Measurements from ENCODE around the gene TNFAIP8L2.
"Not testable (repeated sequence)": the region's sequence is repeated elsewhere in the genome, so short reads cannot be mapped to it uniquely, and the experiment has no call there.

Gene TNFAIP8L2

GRCh38 chr1:151189637-151190445, 33.4 kb downstream of the TNFAIP8L2 start, which contains the start of gene VPS72:
TSS of gene VPS72 (minus strand) at chr1:151190197. CDS start at chr1:151190121, 76 bp downstream.
- DNase-seq: peak; percentile 92 to 93
- TF ChIP-seq POLR2A (IDR thresholded peaks at IDR 0.05; ENCODE audit: low read length) (peak; percentile 84), GATA1 (IDR thresholded peaks at IDR 0.05; ENCODE audit: low read depth, low read length) (no peak)

- TF ChIP-seq POLR2A (IDR thresholded peaks at IDR 0.05; ENCODE audit: low read length) (no peak), GATA1 (IDR thresholded peaks at IDR 0.05; ENCODE audit: low read depth, low read length) (no peak)
- DNase-seq: no peak
These were observed 35.6 kb downstream of the TNFAIP8L2 start for GRCh38 chr1:151192047-151192446.

- DNase-seq: no peak
- TF ChIP-seq GATA1 (IDR thresholded peaks at IDR 0.05; ENCODE audit: low read depth, low read length): no peak
- no peak for TF ChIP-seq POLR2A (IDR thresholded peaks at IDR 0.05; ENCODE audit: low read length)
These were observed 36.9 kb downstream of the TNFAIP8L2 start for GRCh38 chr1:151193304-151193703.

GRCh38 chr1:151193856-151194255, 37.4 kb downstream of the TNFAIP8L2 start:
- TF ChIP-seq GATA1 (IDR thresholded peaks at IDR 0.05; ENCODE audit: low read depth, low read length) (no peak), POLR2A (IDR thresholded peaks at IDR 0.05; ENCODE audit: low read length) (no peak)
- DNase-seq: no peak

- DNase-seq: peak; percentile 54 to 77
These were observed 38.6 kb downstream of the TNFAIP8L2 start for GRCh38 chr1:151194894-151195594.

GRCh38 chr1:151196292-151196800, 39.9 kb downstream of the TNFAIP8L2 start:
- peak; percentile 77 to 79 for DNase-seq
- TF ChIP-seq POLR2A (IDR thresholded peaks at IDR 0.05; ENCODE audit: low read length) (no peak), GATA1 (IDR thresholded peaks at IDR 0.05; ENCODE audit: low read depth, low read length) (no peak)

GRCh38 chr1:151197863-151198253, 41.4 kb downstream of the TNFAIP8L2 start:
- DNase-seq: peak; percentile 68 to 72
- no peak for TF ChIP-seq POLR2A (IDR thresholded peaks at IDR 0.05; ENCODE audit: low read length)
- TF ChIP-seq GATA1 (IDR thresholded peaks at IDR 0.05; ENCODE audit: low read depth, low read length): no peak

- peak; percentile 85 for TF ChIP-seq POLR2A (IDR thresholded peaks at IDR 0.05; ENCODE audit: low read length)
- TF ChIP-seq GATA1 (IDR thresholded peaks at IDR 0.05; ENCODE audit: low read depth, low read length): no peak
- peak; percentile 97 to 98 for DNase-seq
These were observed 42.0 kb downstream of the TNFAIP8L2 start, which contains the start of gene PIP5K1A for GRCh38 chr1:151198254-151199127. TSS of gene PIP5K1A (plus strand) at chr1:151198552. CDS start at chr1:151198997, 445 bp downstream.

GRCh38 chr1:151199873-151200581, 43.6 kb downstream of the TNFAIP8L2 start:
- TF ChIP-seq POLR2A (IDR thresholded peaks at IDR 0.05; ENCODE audit: low read length) (no peak), GATA1 (IDR thresholded peaks at IDR 0.05; ENCODE audit: low read depth, low read length) (no peak)
- DNase-seq: no peak

- not testable (repeated sequence) for DNase-seq
These were observed 49.0 kb downstream of the TNFAIP8L2 start for GRCh38 chr1:151205381-151205965.

All from erythroblast (primary cell).